Left renal cortex interstitium (tissue), 4 donors: ENCODE data around the gene PCSK7. TPM values are rescaled to one million over a fixed set of nuclear protein-coding genes. Genes with fewer than 3 reads are reported as not detected.

Experiments
- DNase-seq, 4 donors: peaks; one replicate each; pipeline ENCODE4 v3.0.0-alpha.2; 2013; ENCODE audit warnings: low read depth in 4 of 4, low spot score in 2 of 4, missing footprints in 1 of 4
- polyA plus RNA-seq, 4 donors: library from polyadenylated mRNA; unstranded; fragments of 120-200 nt; gene quantifications; one replicate each; pipeline ENCODE4 v1.2.1, GENCODE V29; 2013; ENCODE audit not compliant: insufficient read length in 4 of 4

Gene PCSK7
- polyA plus RNA-seq, 4 donors: 18.5 to 40.5 (median 29.3) TPM

DNA sequence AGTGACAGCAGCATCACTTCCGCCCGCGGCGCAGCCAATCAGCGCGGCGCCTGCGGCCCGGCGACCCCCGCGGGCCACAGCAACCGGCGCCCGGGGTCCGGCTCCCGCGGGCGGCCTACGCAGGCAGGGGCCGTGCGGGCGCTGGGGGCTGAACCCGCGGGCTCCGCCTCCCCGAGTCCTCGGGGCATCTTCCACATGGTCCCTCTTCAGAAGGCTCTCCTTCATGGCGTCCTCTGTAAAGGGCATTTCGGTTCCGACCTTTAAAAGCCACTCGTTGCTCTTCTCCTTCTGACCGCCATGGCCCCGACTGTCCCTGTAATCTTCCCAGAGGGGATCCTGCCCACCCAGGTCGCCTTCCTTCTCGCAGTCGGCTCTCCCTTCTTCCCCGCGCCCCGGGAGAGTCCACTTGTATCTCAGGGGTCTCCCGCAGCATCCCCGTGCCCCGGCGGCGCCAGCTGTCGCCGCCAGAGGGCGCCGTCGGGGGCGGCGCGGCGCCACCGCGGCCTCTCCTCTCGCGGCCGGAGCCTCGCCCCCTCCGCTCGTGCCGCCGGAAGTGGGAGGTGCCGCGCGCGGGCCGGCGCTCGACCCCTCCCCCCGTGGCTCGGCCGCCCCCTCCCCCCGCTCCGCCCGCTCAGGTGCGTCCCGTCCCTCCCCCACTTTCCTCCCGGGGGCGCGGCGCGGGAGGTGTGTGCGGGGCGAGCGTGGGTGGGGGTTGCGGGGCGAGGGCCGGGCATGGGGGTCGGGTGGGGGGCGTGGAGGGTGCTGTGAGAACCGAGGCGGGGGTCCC, 412 bp upstream of the PCSK7 start, which contains the start of gene RNF214:
TSS of gene RNF214 (plus strand) at position 580 of the 787 bp plus-strand sequence. CDS start 1,602 bp downstream, outside the sequence.
- peak; percentile 70 to 81 (median 76) for DNase-seq

DNA sequence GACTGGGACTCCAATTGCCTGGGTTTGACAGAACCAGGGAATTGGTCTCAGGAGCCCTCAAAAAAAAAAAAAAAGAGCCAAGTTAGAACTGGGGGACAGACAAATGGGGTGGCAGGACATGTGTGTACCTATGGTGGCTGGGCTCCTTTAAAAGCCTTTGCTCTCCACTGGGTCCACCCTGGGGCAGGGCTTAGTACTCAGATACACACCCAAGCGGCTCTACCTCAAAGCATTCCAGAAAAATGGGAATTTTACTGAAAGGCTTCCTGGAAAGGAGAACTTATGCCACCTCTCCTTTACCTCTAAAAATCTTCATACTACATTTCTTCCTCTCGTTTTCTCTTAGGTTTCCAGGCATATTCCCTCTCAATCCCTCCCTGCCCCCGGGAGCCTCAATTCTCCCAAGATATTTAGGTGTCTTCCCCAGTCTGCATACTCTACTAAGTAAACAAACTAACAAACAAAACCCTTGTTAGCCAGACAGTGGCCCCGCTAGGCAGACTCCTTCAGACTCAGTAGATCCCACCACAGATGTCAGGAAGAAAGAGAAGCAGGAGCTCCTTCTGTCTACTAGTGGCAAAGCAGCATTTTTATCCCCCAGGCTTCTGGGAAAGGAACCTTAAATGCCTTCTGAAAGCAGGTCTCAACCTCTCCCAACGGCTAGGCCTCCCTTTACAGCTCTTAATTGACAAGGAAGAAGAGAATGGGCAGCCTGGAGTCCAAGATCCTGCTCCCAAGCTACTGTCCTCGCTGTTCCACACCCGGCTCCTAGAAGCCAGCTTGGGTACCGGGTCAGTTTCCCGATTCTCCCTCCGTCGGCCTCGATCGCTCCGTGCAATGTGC, 653 bp downstream of the PCSK7 start:
- no peak for DNase-seq

DNA sequence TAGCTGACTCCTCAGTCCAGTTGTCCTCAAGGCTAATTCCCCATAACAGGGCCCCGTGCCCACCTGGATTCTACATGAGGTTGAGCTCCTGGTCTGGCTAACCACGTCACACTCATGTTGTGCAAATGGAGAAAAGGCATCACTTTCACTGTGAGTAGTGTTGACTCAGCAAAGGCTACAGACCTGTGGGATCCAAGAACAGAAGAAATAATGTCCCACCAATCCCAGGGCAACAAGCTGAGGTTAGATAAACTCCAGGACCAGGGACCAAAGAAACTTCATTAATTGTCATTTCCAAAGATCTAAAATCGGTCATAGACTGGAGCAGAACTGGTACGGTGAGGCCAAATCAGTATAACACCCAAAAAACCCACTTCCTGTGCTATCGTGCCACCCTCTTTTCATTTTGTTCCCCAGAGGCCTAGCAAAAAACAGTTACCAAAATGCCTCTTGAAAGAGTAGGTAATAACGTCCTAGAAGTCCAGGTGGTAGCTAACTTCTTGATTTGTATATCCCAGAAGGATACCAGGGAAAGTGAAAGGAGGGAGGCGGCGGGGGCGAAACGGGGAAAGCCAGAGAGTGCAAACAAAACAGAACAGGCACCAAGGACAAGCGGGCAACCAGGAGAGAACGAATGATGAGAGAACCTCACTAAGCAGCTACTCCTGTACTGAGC, 1.4 kb downstream of the PCSK7 start:
- DNase-seq: no peak

GRCh38 chr11:117229931-117230285, 2.0 kb downstream of the PCSK7 start:
- DNase-seq: no peak

- DNase-seq: no peak
Observed at GRCh38 chr11:117229411-117229810, 2.5 kb downstream of the PCSK7 start.

GRCh38 chr11:117228091-117228490, 3.8 kb downstream of the PCSK7 start:
- DNase-seq: no peak

DNA sequence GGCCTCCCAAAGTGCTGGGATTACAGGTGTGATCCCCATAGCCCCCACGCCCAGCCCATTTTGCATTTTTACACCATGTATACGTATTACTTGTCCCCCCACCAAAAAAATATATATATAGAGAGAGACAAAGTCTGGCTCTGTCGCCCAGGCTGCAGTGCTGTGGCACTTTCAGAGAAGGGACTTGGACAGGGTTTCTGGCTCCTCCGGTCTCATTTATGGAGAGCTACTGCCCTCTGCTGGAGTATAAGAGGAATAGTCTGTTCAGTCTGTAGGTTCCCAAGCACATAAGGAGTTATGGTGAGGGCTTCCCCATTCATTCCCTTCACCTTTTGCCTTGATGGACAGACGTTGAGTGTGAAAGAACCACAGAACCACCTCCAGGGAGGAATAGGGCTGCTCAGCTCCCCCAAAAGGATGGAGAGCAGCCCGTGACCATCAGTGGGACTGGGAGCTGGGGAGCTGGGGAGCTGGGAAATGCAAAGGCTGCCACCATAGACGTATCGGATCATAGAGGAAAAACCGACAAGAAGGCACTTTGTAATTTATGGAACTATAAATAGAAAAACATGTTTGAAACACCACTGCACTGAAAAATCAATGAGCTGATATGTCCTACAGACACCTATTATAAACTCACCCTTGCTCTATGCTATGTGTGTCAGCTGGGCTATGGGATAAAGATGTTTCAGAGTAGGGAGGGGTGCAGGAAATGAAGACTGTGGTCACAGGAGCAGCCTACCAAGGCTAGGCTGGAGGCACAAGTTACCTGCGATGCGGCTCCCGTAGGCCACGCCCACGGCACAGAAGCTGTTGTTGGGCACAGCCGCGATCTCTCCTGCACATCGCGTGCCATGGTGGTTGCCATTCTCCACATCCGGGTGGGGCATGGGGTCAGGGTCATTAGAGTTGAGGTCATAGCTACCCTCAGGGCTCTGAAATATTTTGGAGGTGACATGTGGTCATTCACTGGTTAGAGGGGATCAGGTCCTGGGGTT, 5.2 kb downstream of the PCSK7 start:
- DNase-seq: peak in 3 of 4 donors; percentile 53 to 81 (median 65)

DNA sequence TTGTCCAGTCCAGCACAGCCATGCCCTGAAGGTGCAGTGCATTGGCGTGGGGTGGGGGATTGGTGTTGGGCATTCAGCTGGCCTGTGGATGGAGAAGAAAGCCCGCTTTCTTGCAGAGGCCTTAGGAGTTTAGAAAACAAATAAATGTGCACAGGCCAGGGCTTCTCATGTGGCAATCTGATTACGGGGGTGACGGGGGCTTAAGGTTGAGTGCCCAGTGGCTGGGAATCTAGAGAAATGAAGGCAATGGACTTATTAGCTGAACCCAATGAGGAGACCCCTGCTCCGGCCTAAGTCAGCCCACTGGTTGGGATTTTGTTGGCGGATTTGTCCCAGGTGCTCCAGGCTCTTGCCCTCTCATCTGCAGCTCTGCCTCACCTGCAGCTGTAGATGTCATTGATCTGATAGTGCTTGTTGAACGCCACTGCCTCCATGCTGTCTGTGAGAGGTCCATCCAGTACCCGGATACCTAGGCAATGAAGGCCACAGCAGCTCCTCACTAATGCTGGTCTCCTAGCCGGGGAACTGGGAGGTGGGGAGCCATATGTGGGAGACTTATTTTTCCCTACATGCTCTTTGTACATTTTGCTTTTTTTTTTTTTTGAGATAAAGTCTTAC, 6.2 kb downstream of the PCSK7 start:
- DNase-seq: no peak

DNA sequence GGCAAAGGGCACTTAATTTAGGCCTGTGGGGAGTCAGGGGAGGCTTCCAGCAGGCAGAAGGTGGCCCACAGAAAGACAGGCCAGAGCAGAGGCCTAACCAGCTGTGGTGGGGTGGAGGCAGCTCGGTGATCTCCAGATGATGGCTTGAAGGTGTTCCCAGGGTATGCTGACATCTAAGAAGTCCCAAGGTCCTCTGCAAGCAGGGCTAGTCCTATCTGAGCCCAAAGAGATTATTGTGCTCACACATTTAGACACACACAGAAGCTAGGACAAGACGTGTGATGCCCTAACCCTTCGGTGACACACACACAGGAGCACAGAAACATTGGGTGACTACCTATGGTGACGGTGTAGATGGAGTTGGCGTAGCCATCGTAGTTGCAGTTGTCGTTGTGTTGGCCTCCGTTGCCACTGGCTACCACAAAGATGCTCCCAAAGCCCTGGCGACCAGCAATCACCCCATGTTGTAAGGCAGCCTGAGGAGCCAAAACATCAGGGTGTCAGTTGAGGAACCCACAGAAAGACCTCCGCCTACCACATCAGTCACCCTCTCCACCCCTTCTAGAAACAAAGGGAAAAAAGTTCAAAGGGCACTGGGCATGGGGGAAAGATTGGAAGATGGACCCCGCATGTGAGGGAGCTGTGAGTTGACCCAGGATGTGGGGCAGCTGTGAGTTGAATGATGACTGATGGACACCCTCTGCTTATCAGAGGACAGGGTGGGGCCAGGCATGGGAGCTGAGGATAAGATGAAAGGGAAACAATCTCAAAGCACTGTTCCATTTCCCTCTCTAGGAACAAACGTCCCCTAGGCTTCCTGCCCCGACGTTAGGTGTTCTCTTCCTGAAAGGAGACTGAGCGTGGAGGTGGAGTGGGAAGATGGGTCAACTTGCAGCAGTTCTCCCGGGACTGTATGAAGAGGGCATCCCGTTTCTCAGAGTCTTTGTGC, 7.9 kb downstream of the PCSK7 start:
- DNase-seq: no peak

GRCh38 chr11:117222991-117223740, 8.7 kb downstream of the PCSK7 start:
- DNase-seq: no peak

DNA sequence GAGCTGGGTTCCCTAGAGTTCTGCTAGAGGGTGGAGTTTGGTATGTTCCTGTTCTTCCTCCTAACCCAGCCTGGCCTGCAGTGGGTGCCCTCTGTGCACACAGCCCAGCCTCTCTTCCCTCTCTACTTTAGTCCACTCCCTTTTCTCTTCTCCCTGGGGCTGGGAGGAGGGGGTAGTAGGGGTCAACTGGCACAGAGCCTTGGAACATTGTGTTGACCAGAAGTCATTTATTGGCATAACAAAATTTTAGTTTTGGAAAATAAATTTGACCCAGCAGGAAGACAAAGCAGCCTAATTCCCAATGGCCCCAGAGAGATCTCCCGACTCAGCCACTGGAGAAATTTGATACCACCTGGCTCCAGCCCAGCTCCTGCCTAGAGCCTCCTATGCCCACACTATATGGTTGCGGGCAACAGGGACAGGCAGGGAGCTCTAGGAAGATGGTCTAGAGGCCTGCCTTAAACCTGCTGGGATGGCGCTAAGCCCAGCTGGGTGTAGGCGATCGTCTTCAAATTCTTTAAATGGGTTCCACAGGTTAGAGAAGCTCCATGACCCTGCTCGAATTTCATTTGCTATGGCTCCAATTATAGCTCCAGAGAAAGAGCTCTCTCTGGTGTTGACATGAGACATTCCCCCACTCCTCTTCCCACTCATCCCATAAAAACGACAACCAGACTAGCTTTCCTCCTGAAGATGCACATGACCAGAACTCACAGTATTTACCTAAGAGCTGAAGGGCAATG, 9.9 kb downstream of the PCSK7 start:
- no peak for DNase-seq

DNA sequence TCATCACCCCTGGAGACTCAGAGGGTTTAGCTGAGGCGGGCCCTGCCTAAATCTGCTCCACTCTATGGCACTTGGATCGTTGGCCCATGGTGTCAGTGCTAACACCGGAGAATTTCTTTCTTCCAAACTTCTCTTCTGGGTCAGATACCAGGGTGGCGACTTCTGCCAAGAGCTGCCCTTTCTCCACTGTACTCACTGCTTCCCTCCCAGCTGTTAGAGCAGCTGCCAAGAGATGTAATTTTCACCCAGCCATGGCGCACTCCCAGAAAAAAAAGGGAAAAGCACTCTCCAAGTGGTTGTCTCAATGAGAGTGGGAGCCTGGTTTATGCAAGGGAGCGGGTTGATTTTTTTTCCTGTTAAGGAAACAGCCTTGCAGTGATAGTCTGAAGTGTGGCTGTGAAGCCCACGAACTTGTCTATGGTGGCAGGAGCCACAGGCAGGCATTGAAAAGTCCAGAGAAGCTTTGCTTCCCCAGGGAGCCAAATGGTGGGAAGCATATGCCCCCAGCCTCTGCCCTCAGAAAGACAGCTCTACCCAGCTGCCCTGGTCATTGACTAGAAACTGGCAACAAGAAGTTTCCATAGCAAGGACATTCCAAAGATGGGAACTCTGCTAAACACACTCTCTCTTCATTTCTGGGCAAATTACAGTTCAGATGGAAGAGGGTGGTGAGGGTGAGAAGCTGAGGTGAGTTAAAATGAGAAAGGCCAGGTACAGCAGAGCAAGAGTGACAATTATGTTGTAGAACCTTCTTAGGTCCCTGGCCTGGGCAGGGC, 10.7 kb downstream of the PCSK7 start:
- no peak for DNase-seq

DNA sequence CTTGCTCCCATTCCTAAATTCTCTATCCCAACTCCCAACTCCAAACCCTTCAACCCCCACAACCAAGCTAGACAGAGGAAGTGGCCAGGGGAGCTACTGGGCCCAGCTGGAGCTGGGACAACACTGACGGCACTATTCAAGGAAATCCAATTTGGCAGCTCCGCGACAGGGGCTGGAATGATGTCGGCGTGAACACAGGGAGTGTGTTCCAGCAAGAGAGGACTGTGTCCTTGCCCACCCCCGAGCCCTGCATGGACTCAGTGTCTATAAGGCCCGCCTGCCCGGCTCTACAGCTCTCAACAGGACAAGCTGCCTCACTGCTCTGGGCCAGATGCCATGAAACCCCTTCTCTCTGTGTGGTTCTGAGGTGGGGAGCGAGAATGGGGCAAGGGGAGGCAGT, 11.3 kb downstream of the PCSK7 start:
- DNase-seq: no peak

GRCh38 chr11:117219995-117220394, 11.9 kb downstream of the PCSK7 start:
- DNase-seq: no peak

DNA sequence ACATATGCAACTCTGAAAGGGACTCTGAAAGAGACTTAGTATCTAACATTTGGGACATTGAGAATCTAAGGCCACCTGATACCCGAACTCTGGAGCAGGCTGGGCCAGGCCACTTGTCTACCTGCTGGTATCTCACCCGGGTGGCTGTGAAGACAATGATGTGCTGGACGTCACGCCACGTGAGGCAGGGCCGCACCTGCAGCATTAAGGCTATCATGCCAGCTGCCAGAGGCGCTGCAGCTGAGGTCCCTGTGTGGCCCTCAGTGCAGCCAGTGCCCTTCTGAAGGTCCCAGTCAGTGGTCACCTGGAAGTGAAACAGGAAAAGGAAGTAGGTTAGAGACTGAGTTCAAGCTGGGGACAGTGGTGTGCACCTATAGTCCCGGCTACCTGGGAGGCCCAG, 12.4 kb downstream of the PCSK7 start:
- no peak for DNase-seq

- DNase-seq: no peak
Observed at GRCh38 chr11:117219001-117219400, 12.9 kb downstream of the PCSK7 start.
